LoVo (cell line): ENCODE measurements around the gene OSBPL3.

Experiments
- DNase-seq: peaks from one replicate; pipeline ENCODE4 v3.0.0-alpha.2; 2016; ENCODE audit warnings: low spot score

OSBPL3 gene

DNA sequence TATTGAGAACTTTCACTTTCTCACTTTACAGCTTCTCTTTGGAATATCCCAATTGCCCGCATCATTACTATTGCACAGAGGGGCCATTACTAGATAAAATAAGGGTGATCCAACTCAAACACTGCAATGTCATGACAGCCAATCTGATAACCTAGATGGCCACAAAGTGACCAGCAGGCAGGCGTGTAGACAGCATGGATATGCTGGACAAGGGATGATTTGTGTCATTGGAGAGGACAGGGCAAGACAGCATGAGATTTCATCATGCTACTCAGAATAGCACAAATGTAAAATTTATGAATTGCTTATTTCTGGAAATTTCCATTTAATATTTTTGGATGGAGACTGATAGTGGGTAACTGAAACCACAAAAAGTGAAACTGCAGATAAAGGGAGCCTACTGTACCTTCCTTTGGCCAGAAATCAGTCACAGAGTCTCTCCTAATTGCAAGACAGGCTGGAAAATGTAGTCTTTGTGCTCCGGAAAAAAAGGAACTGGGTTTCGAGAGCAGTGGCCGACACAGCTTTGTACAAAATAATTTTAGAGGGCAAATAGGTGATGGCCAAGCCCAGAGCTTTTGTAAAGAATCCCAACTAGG lies 216.6 kb downstream of the OSBPL3 start:
- DNase-seq: no peak

DNA sequence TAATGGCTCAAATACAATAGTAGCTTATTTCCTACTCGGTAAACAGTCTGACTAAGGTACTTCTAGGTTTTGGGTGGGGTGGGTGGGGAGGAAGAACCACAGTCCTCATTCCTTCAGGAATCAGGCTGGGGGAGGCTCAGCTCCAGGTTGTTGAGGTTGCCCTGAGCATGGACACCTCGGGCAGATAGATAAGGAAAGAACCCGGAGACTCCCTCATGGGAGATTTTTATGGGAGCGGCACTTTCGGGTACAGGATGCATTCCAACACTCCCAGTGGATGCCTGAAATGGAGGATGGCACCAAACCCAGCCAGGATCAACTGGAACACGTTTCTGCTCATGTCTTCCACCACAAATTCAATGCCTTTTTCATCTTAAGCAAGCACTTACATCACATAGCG lies 217.2 kb downstream of the OSBPL3 start:
- DNase-seq: no peak

DNA sequence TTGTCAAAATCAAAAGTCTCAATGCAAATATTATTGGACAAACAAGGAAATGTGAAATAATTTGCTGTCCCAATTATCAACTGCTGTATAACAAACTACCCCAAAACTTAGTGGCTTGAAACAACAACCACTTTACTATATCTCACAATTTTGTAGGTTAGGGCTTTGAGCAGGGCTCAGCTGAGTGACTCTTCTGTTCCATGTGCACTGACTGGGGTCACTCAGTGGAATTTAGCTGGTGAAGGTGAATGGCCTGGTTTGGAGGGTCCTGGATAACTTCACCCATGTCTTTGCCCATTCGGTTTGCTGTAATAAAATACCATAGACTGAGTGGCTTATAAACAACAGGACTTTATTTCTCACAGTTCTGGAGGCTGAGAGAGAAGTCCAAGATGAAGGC lies 219.0 kb downstream of the OSBPL3 start:
- no peak for DNase-seq

DNA sequence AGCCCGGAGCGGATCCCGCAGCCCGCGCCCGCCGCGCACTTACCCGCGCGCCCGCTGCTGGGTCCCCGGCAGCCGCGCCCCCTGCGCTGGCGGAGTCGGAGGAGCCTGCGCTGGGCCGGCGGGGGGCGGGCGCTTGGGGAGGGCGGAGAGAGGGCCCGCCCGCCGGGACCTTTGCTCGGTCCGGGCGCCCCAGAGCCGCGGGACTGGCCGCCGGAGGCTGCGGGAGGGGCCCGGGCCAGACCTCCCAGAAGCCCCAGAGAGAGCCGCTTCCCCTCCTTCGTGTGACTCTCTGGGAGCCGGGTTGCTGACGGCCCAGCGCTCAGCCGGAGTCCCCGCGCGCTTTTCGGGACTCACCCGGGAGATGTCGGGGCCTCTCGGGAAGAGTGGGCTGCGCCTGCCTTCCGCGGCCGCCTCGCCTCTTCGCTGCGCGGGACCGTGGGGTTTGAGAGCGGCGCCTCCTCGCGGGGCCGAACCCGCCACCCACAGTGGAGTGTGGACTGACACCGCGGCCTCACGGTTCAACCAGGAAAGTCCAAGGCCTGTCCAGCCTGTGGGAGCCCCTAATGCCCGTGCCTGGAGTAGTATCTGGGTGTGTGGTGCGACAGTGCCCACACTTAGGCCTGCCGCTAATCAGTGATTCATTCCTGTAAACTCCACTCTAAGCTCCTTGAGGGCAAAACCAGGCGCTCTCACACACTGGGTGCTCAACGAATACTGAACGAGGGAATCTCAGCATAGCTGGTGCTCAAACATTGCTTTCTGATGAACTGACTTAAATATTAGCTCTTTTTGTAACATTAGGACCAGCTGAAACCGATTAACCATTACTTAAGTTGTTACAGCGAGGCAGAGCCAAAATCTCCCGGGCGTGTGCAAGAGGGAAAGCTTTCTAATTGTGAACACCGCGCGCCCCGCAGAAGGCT lies 222.4 kb downstream of the OSBPL3 start, which contains the start of gene GSDME:
Gene GSDME (minus strand): TSS at position 112 of the 923 bp plus-strand sequence. CDS start 7,690 bp downstream, outside the sequence.
- DNase-seq: no peak

DNA sequence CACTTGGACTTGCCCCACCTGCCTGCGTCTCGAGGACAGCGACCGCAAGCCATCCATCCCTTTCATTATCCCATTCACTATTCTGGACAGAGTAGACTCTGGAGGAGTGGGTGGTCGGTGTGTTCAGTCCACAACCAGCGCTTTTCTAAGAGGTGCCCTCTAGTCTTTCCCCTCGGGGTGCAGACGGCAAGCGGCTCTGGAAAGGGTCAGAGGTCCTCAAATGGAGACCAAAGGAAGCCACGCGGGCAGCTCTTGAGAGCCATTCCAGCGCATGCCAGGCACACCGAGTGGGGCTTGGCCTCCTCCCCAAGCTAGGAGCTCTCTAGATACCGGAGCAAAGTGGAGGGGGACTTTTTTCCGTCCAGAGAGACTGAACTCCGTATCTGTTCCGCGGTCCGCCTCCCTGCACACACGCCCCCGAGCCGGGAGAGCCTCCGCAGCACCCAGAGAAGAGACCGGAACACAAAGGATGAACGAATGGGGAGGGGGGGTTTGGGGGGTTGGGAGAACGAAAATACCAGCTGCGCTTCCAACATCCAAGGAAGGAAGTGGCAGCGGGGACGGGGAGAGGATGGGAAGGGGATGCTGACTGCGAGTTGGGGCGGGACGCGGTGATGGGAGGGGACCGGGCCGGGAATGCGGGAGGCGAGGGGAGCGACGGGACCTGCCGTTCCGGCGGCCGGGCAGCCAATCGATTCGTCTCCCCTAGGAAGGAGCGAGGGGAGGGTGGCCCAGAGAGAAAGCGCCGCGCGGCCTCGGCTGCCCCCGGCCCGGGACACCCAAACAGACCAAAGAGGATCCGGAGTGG lies 223.2 kb downstream of the OSBPL3 start:
- no peak for DNase-seq

DNA sequence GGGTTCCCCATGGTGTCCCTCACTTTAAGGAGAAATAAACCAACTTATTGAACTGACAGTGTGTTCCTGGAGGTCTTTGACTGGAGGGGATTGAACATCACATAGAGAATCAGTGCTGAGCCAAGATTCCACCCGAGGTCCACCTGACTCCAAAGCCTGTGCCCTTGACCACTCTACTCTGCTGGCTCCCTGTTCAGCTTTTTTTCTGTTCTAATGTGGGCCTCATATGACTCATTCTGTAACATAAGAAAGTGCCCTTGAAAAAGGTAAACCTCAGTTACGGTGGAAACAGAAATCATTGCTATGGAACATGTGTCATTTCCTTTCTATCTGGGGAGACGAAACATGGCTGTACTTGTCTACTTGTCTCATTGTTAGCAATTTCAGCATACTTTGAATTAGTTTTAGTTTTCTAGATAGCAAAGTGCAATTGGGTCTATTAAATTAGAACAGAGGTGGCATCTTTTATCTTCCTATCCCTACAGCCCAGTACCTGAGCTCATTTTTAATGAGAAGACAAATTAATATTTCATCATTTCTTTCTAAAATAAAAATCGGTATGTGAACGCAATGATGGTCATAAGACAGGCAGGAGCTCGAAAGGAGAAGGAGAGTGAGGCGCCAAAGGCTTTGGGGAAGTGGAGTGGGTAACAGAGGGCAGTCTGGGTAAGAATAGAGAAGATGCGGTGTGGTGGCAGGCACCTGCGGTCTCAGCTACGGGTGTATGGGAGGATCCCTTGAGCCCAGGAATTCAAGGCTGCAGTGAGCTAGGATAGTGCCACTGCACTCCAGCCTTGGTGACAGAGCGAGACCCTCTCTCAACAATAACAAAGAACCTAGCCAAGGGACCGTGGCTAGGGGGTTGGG lies 224.2 kb downstream of the OSBPL3 start:
- no peak for DNase-seq

DNA sequence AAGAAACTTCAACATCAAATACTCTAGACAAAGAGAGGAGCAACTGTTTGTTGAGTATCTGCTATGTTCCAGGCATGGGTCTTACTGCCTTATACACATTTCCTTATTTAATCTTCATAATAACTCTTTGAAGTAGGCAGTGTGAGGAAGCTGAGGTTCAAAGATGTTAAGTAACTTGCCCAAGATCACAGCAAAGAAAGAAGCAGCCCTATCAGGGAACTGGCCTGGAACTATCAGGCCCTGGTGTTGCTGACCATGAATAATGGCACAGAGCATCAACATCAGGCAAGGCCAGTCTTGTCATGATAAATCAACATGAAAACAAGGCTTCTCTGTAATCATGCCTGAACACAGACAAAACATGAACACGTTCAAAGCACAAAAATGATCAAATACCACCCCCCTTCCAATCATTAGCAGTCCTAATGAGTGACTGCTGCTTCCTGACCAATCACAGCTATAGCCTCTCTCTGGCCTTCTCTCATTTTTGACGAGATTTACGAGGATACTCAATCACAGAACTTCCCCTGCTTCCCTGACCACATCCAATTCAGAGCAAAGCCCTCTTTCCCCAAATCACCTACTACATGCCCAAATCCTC lies 225.0 kb downstream of the OSBPL3 start:
- no peak for DNase-seq

DNA sequence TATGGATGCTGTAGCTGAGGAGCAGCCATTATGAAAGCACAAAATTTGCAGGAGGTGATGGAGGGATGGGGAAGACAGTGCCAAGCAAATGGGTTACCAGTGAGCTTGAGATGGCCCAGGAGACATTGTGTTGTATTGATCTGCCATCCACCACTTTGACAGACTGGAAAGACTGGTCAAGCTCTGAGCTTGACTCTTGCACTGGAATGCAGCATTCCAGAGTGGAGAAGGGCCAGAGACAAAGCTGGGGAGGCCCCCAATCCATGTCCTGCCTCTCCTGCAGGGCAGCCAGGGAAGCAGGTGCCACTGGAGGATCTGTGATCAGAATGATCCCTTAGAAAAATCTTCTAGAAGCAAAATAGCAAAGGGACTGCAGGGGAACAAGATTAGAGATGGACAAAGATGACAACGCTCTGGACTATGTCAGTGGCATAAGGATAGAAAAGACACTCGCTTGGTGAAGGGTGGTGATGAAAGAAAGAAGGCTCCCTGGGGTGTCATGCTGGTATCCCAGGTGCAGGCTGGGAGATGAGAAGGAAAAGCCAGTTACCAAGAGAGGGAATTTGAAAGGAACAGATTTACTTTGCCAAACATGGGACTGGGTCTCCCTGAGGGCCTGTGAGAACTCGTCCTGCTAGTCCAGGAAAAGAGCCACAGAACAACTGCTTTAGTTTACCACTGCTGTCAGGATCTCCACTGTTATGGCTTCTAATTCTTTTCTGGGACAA lies 227.7 kb downstream of the OSBPL3 start:
- DNase-seq: no peak

DNA sequence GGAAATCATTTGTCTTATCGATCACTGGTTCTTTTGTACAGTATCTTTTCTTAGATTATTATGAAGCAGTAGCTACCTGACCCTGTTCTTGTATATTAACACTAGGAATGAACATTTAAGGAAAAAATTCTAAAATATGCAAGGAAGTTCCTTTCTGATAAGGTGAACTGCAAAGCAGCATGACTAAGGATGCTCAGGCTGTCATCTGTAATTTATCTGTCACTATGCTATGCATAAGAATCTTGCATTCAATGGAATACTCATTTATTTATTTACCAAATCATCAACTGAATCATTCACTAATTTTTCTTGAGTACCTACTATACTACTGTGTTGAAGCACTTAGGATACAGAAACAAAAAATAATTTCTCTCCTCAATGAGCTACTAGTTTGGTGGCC lies 228.5 kb downstream of the OSBPL3 start:
- DNase-seq: no peak

DNA sequence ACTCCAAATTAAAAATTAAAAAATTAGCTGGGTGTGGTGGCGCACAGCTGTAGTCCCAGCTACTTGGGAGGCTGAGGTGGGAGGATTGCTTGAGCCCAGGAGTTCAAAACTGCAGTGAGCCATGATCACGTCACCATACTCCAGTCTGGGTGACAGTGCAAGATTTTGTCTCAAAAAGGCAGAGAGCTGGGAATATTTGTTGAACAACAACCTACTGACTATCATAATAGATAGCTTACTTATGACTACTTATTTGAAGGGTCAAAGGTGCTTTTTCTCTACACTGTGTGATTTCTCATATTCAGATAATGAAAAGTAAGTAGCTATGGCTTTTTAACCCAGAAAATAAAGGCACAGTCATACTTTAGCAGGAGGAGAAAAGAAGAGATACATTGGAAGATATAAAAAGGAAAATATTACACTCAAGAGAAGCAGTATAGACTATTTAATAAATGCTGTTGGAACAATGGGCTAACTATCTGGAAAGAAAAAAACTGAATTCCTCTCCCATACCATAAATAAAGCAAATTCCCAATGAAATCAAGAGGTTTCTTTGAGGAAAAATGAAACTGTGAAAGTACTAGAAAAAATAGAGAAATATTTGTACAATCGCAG lies 229.4 kb downstream of the OSBPL3 start:
- no peak for DNase-seq

DNA sequence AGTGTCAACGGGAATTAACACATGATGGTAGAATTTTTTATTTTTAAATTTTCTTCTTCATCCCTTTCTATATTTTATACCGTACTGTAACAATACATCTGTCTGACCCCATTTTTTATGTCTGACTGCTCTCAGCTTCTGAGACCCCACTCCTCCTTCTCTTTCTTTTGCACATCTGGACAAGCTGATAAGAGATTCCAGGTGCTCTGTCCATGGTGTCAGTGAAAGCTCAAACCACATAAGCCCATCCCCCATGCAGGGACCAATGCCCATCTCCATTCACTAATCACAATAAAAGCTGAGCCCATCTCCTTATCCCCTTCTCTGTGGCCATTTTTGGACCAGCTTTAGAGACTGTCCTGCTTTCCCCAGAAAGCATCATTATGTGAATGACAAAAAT lies 231.5 kb downstream of the OSBPL3 start:
- DNase-seq: no peak
